K562 (cell line): ENCODE results near the gene SUMF2. TPM values are rescaled to one million over a fixed set of nuclear protein-coding genes. Genes with fewer than 3 reads are reported as not detected.

ENCODE experiments used
- E2F8 ChIP-seq: fragments of 450-650 bp; IDR thresholded peaks from 2 replicates; pipeline ENCODE4 v1.7.1; 2018; ENCODE audit warnings: mild to moderate bottlenecking, low read depth; ENCODE audit not compliant: partially characterized antibody
- EGR1 ChIP-seq: fragments of 450-650 bp; conservative IDR thresholded peaks from 2 replicates; pipeline ENCODE4 v1.6.1; 2017; ENCODE audit warnings: mild to moderate bottlenecking
- FOXK1 ChIP-seq: sonication (generic); formaldehyde crosslinking; IDR thresholded peaks from 2 replicates; pipeline ENCODE4 v1.8.0; 2022; ENCODE audit warnings: missing genetic modification reagents, mild to moderate bottlenecking, borderline replicate concordance
- KLF10 ChIP-seq: fragments of 250-450 bp; sonication (Bioruptor Pico); IDR thresholded peaks from 2 replicates; pipeline ENCODE4 v1.6.1; 2021; ENCODE audit warnings: matching md5 sums
- MCM5 ChIP-seq: fragments of 450-650 bp; IDR thresholded peaks from 2 replicates; pipeline ENCODE4 v1.6.1; 2016; ENCODE audit warnings: low read depth
- NFIC ChIP-seq: fragments of 450-650 bp; IDR thresholded peaks from 2 replicates; pipeline ENCODE4 v1.6.1; 2017; ENCODE audit warnings: mild to moderate bottlenecking, inconsistent platforms
- RNF219 ChIP-seq: fragments of 250-450 bp; sonication (Bioruptor Pico); IDR thresholded peaks from 2 replicates; pipeline ENCODE4 v1.5.0; 2022; ENCODE audit warnings: mild to moderate bottlenecking
- ZNF24 ChIP-seq: fragments of 450-650 bp; IDR thresholded peaks from 2 replicates; pipeline ENCODE4 v1.6.1; 2016
- ZNF592 ChIP-seq: fragments of 450-650 bp; IDR thresholded peaks from 2 replicates; pipeline ENCODE4 v1.6.1; 2017; ENCODE audit warnings: antibody characterized with exemption, mild to moderate bottlenecking
- ZNF644 ChIP-seq: fragments of 200-800 bp; sonication (Bioruptor generic); IDR thresholded peaks from 2 replicates; pipeline ENCODE4 v1.6.1; 2016; ENCODE audit warnings: low read depth, missing genetic modification characterization, missing compliant biosample characterization
- polyA plus RNA-seq, 8 experiments: library from polyadenylated mRNA; depleted of rRNA in 4 of 8; stranded (reverse) in 5 of 8; unstranded in 3 of 8; fragments of >200 nt; fragmentation: Nextera tagmentation in 2 of 8; fragmentation: Illumina TruSeq in 1 of 8; extraction: Ambion mirVana in 2 of 8; extraction: Trizol in 1 of 8; gene quantifications; 2 replicates each; pipeline versions ENCODE4 v1.2.1 to v1.2.3, GENCODE V29; 2011 to 2014; ENCODE audit warnings: inconsistent platforms in 1 of 8, missing spikeins in 1 of 8
- total RNA-seq, 7 experiments: library from RNA; depleted of rRNA in 6 of 7; stranded (reverse); fragments of >200 nt in 6 of 7; fragmentation: Illumina TruSeq in 2 of 7; extraction: Trizol in 2 of 7; gene quantifications; 2 replicates each; pipeline versions ENCODE4 v1.2.1 to v1.2.3, GENCODE V29; 2011 to 2021; ENCODE audit warnings: low replicate concordance in 1 of 7
- TF ChIP-seq, protein P1 (sequence below): sonication (generic); formaldehyde crosslinking; IDR thresholded peaks from 2 replicates; pipeline ENCODE4 v1.8.0; 2023; ENCODE audit warnings: mild to moderate bottlenecking, missing genetic modification reagents
- TF ChIP-seq, protein P2 (sequence below): fragments of 250-450 bp; sonication (Bioruptor Pico); IDR thresholded peaks from 2 replicates; pipeline ENCODE4 v1.8.0; 2022; ENCODE audit warnings: inconsistent platforms, mild to moderate bottlenecking, moderate library complexity, borderline replicate concordance

SUMF2 gene
- total and polyA plus RNA-seq, 9 of the 15 experiments (the other 6 are each of a cell fraction or from before 2014, with no cell fraction given), result 39.0 to 113 (median 67.7) TPM

DNA sequence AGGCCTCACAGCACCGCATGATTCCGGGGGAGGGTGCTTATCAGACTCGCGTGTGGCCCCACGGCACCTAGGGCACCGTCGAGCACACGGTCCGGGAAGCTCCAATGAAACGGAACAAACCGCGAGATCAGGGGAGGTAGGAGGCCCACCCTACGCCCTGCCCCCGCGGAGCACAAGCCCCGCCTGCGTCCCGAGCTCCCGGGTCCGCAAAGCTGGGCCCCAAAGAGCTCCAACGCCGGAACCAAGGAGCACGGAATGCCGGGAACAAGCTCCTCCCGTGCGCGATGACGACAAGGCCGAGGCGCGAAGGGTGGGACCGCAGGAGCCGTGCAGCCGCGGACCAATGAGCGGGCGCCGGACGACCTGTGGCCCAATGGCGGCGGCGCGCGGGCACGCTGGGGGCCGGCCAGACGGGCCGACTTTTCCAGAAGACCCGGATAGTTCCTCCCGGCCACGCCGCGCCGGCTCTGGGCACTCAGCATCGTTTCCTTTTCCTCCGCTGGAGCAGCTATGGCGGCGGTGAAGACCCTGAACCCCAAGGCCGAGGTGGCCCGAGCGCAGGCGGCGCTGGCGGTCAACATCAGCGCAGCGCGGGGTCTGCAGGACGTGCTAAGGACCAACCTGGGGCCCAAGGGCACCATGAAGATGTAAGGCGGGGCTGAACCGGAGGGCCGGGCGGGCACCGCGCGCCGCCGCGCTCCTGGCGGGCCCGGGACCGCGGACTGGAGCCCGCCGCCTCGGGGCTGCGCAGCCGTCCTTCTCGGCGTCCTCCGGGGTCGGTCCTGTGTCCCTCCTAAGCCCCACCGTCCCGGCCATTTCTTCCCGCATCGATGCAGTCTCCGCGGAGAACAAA lies 12.5 kb upstream of the SUMF2 start, which contains the start of the genes CCT6A and PSPH (continued):
- TF ChIP-seq, protein P1, sequence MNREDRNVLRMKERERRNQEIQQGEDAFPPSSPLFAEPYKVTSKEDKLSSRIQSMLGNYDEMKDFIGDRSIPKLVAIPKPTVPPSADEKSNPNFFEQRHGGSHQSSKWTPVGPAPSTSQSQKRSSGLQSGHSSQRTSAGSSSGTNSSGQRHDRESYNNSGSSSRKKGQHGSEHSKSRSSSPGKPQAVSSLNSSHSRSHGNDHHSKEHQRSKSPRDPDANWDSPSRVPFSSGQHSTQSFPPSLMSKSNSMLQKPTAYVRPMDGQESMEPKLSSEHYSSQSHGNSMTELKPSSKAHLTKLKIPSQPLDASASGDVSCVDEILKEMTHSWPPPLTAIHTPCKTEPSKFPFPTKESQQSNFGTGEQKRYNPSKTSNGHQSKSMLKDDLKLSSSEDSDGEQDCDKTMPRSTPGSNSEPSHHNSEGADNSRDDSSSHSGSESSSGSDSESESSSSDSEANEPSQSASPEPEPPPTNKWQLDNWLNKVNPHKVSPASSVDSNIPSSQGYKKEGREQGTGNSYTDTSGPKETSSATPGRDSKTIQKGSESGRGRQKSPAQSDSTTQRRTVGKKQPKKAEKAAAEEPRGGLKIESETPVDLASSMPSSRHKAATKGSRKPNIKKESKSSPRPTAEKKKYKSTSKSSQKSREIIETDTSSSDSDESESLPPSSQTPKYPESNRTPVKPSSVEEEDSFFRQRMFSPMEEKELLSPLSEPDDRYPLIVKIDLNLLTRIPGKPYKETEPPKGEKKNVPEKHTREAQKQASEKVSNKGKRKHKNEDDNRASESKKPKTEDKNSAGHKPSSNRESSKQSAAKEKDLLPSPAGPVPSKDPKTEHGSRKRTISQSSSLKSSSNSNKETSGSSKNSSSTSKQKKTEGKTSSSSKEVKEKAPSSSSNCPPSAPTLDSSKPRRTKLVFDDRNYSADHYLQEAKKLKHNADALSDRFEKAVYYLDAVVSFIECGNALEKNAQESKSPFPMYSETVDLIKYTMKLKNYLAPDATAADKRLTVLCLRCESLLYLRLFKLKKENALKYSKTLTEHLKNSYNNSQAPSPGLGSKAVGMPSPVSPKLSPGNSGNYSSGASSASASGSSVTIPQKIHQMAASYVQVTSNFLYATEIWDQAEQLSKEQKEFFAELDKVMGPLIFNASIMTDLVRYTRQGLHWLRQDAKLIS (CRISPR knock-in tag), result 0 out of 2 replicates have a peak, but pooled peaks have one; percentile 51
- TF ChIP-seq EGR1 (peak; percentile 81), ZNF644 (no peak), ZNF592 (peak; percentile 64; the same call in 1 of the 2 replicates), ZNF24 (peak; percentile 39; the same call in 1 of the 2 replicates), KLF10 (no peak), RNF219 (CRISPR knock-in tag) (no peak), NFIC (no peak; the same call in 1 of the 2 replicates), MCM5 (no peak), FOXK1 (no peak), E2F8 (no peak)
- TF ChIP-seq, protein P2, sequence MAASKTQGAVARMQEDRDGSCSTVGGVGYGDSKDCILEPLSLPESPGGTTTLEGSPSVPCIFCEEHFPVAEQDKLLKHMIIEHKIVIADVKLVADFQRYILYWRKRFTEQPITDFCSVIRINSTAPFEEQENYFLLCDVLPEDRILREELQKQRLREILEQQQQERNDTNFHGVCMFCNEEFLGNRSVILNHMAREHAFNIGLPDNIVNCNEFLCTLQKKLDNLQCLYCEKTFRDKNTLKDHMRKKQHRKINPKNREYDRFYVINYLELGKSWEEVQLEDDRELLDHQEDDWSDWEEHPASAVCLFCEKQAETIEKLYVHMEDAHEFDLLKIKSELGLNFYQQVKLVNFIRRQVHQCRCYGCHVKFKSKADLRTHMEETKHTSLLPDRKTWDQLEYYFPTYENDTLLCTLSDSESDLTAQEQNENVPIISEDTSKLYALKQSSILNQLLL, result no peak
